Measurements from ENCODE around the gene MYO9A. TPM values are rescaled to one million over a fixed set of nuclear protein-coding genes. Genes with fewer than 3 reads are reported as not detected.

The MYO9A gene
- total and polyA plus RNA-seq, 10 of the 15 experiments (the other 5 are each of a cell fraction or from before 2014, with no cell fraction given): 3.3 to 25.3 (median 12.2) TPM

DNA sequence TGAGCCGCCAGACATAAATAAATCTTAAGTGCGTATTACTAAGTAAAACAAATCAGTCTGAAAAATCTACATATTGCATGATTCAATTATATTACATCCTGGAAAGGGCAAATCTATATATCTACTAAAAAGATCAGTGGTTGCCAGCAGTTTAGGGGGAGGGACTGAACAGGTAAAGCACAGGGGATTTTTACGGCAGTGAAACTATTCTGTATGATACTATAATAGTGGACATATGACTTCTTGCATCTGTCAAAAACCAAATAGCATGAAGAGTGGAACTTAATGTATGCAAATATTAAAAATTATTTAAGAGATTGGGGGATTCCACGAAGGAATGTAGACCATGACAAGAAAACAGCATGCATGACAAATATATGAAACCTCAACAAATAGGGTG lies 111.6 kb downstream of the MYO9A start (continued):
- TF ChIP-seq, protein P1, sequence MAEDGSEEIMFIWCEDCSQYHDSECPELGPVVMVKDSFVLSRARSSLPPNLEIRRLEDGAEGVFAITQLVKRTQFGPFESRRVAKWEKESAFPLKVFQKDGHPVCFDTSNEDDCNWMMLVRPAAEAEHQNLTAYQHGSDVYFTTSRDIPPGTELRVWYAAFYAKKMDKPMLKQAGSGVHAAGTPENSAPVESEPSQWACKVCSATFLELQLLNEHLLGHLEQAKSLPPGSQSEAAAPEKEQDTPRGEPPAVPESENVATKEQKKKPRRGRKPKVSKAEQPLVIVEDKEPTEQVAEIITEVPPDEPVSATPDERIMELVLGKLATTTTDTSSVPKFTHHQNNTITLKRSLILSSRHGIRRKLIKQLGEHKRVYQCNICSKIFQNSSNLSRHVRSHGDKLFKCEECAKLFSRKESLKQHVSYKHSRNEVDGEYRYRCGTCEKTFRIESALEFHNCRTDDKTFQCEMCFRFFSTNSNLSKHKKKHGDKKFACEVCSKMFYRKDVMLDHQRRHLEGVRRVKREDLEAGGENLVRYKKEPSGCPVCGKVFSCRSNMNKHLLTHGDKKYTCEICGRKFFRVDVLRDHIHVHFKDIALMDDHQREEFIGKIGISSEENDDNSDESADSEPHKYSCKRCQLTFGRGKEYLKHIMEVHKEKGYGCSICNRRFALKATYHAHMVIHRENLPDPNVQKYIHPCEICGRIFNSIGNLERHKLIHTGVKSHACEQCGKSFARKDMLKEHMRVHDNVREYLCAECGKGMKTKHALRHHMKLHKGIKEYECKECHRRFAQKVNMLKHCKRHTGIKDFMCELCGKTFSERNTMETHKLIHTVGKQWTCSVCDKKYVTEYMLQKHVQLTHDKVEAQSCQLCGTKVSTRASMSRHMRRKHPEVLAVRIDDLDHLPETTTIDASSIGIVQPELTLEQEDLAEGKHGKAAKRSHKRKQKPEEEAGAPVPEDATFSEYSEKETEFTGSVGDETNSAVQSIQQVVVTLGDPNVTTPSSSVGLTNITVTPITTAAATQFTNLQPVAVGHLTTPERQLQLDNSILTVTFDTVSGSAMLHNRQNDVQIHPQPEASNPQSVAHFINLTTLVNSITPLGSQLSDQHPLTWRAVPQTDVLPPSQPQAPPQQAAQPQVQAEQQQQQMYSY (CRISPR knock-in tag; IDR thresholded peaks at IDR 0.05): no peak
- no peak for TF ChIP-seq NR2C2 (IDR thresholded peaks at IDR 0.05; ENCODE audit: borderline replicate concordance, control insufficient read depth, insufficient read length, low read depth)

GRCh38 chr15:72005483-72005882 lies 112.5 kb downstream of the MYO9A start:
- H3K9me3 ChIP-seq (replicated peaks; ENCODE audit: control insufficient read depth, insufficient read depth, low read length): no peaks in the 10 kb centered on the region
- no peak for DNase-seq (ENCODE audit: low read depth, low spot score)
- no peaks in the 10 kb centered on the region for H3K27me3 ChIP-seq (replicated peaks in 1 of 2; ENCODE audit: control insufficient read depth in 2 of 2, insufficient read depth in 2 of 2, low read length in 1 of 2)
- H2AFZ ChIP-seq (ENCODE audit: control insufficient read depth, low read depth, low read length): no peak overlapping the region
- no peaks in the 10 kb centered on the region for H3K79me2 ChIP-seq (ENCODE audit: control insufficient read depth, insufficient read depth, low read length)
- in situ Hi-C loops (cut with MboI): no loop called here
- ChIA-PET POLR2A (no interaction called here), SMC1A (ENCODE audit: uncharacterized antibody, unreplicated experiment) (no interaction called here), RAD21 (ENCODE audit: unreplicated experiment) (no interaction called here), CTCF (interaction anchor here (1.2 kb wide), 1 partner anchor 150 kb away, joined by 3 read pairs; no protein-coding TSS in a partner anchor)
- no peak overlapping the region for H3K9ac ChIP-seq (ENCODE audit: control insufficient read depth, insufficient read depth, low read length)
- intact Hi-C loops (cut with micrococcal nuclease; ENCODE audit: unreplicated experiment): no loop called here
- no peaks in the 10 kb centered on the region; a peak in 1 of 4 replicates for H3K36me3 ChIP-seq (ENCODE audit: control insufficient read depth in 2 of 2, insufficient read depth in 2 of 2, low read length in 1 of 2)
- FAIRE-seq: no peak
- H4K20me1 ChIP-seq (ENCODE audit: control insufficient read depth, insufficient read depth): no peaks in the 10 kb centered on the region
- H3K27ac ChIP-seq (ENCODE audit: control insufficient read depth, insufficient read depth): no peak overlapping the region
- no peaks in the 10 kb centered on the region for H3K4me1 ChIP-seq (ENCODE audit: control insufficient read depth, insufficient read depth, low read length)
- no peak overlapping the region for H3K4me3 ChIP-seq
- BruUV-seq (replicated peaks): no TSS peak
- no peak for TF ChIP-seq SMC3 (IDR thresholded peaks at IDR 0.05; ENCODE audit: borderline replicate concordance, low read length)
- no peak overlapping the region for H3K4me2 ChIP-seq (ENCODE audit: control insufficient read depth, insufficient read depth)
- 100% methylated on average over 3 of the region's 3 CpGs for WGBS (ENCODE audit: insufficient coverage, insufficient replicate concordance, low lambda C conversion rate, missing lambda C conversion rate)
- ATAC-seq: no peak

All from GM12878 (cell line).